Measurements from ENCODE around the gene BSND.

BSND gene

DNA sequence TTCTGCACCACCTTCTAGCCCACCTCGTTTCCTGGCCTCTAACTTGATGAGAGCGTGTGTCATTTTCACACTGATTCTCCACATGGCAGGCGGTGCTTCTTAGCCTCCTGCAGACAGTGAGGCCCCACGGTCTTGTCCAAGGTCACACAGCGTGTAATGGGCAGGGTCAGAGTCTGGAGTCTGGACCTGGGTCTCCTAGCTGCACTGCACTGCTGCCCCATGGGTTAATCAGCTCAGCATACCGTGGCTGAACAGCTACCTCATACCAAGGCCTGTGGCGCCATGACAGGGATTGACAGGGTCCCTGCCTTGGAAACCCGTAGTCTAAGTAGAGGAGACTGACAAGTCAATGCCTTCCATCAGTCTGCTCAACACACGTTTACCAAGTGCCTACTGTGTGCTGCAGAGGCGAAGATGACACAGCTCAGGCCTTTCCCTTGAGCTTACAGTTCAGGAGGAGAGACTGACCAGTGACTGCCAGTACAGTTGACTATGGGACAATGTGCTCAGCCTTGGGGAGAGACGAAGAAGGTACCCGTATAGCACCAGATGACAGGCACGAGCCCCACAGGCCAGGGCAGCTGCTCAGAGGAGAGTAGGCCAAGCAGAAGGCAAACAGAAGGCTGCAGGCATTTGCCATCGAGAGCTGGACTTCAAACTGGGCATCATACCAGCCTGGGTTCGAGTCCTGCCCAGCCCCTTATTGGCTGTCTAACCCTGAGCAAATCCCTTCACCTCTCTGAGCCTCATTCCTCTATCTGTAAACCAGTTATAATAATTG is 46.1 kb downstream of the BSND start:
- in situ Hi-C loops (cut with MboI; ENCODE audit: low sequenced_read_pairs), result no loop called here

DNA sequence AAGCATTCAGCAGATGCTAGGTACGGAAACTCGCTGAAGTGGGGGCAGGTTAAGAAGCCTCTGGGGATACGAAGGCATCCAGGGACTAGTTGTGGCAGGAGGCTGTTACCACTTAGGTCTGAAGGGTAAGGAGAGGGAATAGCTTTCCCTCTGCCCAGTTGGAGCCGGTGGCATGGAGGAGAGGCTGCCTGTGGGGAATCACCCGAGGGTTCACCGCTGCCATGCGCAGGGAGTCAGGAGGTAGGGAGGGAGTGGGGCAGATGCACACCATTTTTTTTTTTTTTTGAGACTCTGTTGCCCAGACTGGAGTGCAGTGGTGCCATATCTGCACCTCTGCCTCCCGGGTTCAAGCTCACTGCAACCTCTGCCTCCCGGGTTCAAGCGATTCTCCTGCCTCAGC is 46.7 kb downstream of the BSND start:
- in situ Hi-C loops (cut with MboI; ENCODE audit: low sequenced_read_pairs), result no loop called here

DNA sequence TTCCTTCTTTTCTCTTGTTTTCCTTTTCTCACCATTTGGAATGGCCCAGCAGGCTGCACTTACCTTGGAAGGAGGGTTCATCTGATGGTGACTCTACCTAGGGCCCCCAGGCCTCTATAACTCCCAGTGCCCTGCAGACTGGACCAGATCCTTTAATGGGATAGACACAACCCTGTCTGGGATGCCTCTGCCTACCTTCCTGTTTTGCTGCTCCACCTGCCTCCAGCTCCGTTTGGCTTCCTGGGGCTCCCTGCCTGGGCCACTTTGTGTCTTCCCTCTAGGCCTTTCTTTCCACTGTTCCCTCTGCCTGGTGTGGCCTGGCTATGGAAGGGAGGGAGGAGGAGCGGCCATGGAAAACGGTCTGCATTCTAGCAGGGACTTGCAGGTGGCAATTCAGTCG is 48.1 kb downstream of the BSND start:
- in situ Hi-C loops (cut with MboI; ENCODE audit: low sequenced_read_pairs), result no loop called here

DNA sequence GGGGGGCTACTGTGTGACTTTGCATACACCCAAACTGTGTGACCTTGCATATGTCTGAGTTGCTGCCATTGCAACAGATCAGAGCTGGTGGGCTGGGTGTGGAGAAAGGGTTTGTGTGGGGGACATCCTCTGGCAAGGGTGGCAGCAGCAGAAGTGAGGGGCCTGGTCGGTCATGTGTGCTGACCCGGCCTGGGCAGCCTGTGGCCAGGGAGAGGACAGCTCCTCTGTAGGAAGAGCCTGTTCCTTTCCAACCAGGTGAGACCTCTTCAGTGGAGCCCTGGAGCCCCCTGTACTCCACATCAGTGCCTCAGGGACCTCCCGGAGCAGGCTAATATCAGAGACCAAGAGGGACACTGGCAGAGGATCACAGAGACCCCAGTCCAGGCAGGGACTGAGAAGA is 48.9 kb downstream of the BSND start:
- in situ Hi-C loops (cut with MboI; ENCODE audit: low sequenced_read_pairs), result no loop called here

DNA sequence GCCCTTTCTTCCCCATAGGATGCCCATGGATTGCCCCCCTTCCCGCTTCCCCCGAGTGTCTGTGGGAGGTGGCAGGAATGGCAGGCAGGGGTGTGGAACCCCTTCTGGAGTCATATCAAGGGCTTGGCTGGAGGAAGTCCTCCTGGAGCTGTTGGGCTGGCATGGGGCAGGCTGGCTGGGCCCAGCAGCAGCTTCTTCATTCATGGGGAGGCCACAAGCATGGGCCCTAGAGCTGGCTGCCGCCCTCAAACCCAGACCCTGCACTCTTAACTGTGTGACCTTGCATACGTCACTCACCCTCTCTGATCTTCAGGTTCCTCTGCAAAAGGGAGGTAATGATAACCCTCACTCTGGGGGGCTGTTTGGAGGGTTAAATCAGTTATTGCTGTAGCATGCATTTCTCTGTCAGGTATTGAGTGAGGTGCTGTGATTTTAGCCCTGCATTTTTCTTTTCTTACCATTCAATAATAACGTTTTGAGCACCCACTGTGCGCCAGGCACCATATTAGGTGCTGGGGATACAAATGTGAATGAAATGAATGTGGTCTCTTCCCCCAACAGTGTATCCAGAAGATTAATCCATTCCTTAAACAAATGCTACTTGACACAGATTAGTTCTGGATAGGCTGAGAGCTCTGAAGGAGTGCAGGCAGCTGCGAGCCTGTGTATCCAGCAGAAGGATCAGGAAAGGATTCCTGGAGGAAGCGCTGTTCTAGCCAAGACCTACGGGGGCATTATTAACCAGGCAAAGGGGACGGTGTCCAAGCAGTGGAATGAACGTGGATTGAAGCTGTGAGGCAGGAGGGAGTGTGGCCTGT is 49.9 kb downstream of the BSND start:
- in situ Hi-C loops (cut with MboI; ENCODE audit: low sequenced_read_pairs), result no loop called here

DNA sequence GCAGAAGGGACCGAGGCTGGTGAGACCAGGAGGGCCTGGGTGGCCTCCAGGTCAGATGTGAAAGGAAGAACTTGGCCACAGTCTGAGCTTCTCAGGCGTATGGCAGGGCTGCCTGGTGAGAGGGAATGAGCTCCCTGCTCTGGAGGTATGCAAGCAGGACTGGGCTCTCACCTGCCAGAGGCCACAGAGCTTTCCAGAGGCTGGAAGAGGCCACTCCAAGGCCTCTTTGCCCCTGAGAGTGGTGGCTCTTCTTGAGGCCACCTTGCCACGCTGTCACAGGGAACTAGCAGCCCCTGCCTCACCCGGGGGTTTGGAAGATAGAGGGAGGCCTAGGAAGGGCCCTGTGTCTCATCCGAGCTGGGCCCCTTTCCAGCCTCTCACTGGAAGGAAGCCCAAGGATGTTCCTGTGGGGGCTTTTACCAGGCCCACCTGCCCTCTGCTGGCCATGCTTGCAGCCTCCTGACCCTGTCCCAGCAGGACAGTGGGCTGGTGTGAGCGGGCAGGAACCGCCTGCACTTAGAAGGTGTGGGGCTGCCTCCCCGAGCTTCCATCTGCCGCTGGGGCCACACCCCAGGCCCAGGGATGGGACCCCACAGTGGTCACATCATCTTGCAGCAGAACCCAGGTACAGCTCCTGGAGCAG is 50.7 kb downstream of the BSND start:
- in situ Hi-C loops (cut with MboI; ENCODE audit: low sequenced_read_pairs), result no loop called here

DNA sequence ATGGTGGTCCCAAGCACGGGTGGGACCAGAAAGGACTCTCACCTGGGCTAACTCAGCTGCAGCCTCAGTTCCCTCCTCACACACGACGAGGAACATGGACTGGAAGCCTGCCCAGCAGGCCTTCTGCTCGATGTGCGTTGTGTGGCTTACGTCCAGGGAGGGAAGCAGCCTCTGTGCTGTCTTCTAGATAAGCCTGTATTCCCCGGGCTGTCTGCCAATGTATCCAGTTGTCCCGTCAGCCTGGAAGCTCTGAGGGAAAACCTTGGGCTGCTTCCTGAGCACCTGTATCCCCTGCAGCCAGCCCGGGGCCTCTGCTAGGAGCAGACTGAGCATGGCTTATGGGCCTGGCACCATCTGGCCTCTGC is 51.2 kb downstream of the BSND start:
- in situ Hi-C loops (cut with MboI; ENCODE audit: low sequenced_read_pairs), result no loop called here

DNA sequence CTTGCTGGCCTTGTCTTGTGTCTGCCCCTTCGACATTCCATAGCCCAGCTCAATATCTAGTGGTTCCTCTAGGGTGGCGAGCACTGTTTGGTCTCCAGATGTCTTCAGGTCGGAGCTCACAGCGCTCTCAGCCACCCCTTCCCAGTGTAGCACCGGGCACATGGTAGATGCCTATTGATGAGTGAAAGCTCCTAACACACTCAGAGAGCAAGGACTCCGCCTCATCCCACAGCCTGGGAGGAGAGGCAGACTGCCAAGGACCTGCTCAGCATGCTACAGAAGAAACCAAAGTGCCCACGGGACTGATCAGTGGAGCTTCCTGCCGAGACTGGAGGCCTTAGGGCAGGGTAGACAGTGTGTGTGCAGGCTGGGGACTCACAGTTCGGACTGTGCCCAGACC is 51.5 kb downstream of the BSND start:
- in situ Hi-C loops (cut with MboI; ENCODE audit: low sequenced_read_pairs), result no loop called here

DNA sequence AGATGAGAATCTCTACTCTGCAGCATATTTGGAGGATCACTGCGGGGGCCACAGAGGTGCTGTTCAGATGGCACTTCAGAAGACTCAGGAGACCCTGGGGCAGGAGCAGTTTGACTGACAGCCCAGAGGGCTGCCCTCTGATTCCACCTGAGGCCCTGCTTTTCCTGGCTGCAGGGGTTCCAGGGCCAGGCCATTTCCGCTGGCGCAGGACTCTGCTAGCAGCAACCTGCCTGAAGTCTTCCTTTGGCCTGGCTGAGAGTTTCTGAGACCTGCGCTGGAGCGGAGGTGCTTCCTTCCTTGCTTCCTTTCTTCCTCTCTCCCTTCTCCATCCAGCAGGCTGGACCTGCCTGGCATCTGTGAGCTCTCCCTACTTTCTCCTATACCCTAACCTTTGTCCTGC is 52.4 kb downstream of the BSND start:
- in situ Hi-C loops (cut with MboI; ENCODE audit: low sequenced_read_pairs), result no loop called here

DNA sequence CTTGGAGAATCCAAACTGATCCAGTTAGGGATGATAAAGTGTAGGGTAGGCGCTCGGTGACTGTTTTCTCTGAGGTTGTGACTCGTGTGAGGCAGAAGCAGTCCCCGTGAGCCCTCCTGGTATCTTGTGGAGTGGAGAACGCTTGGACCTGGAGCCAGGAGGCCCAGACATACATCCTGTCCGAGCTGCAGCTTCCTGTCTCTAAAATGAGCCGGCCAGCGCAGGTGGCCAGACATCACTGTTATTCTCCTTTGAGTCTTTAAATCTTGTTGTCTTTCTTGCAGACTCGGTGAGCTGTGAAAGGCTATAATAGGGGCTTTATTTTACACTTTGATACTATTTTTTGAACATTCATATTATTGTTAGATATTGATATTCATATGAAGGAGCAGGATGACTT is 52.9 kb downstream of the BSND start:
- in situ Hi-C loops (cut with MboI; ENCODE audit: low sequenced_read_pairs), result no loop called here

DNA sequence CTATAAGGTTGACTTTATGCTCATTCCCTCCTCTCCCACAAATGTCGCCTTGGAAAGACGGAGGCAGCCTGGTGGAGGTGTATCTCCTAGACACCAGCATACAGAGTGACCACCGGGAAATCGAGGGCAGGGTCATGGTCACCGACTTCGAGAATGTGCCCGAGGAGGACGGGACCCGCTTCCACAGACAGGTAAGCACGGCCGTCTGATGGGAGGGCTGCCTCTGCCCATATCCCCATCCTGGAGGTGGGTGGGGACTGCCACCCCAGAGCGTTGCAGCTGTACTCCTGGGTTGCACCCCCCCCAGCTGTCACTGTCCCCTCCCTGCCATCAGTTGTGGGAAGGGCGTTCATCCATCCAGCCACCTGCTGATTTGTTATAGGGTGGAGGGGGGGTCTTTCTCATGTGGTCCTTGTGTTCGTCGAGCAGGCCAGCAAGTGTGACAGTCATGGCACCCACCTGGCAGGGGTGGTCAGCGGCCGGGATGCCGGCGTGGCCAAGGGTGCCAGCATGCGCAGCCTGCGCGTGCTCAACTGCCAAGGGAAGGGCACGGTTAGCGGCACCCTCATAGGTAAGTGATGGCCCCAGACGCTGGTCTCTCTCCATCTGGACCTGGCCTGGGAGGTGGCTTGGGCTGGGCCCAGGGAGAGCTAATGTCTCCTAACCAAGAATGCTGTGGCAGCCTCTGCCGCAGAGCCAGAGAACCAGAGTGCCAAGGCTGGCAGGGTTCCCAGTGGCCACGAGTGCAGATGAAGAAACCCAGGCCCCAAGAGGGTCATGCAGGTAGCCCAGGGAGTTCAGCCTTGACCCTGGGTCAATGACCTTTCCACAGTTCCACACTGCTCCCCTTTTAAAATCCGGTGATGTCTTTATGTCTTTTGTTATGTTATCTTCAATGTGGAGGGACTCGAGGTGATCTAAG is 53.7 kb downstream of the BSND start:
- in situ Hi-C loops (cut with MboI; ENCODE audit: low sequenced_read_pairs), result no loop called here

DNA sequence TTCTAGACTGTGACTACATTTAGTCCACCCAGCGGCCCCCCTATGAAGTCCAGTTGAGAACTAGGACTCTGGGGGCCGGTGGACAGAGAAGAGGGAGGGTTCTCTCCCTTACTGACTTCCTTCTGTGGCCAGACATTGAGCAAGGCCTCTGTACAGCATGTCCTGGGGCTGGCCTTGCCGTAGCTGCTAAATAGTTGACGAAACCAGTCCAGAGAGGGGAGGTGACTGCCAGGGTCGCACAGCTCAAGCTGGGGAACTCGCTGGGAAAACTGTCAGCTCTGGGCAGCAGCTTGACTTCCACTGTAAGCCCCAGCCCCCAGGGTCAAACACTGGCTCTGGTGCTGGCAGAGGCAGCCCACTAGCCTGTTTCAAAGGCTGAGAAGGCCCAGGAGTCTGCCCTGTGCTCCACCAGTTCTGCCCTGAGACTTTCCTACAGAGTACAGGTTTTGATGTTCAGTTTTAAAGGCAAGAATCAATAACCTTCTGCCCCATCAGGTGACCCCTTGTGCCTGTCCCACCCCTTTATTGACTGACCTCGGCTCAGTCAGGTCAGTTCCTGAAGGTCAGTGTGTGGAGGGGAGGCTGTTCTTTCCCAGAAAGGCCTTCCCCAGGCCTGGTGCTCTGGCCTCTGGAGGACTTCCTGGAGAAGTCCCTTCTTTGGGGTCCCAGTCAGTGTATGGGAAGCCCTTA is 54.7 kb downstream of the BSND start:
- in situ Hi-C loops (cut with MboI; ENCODE audit: low sequenced_read_pairs), result no loop called here

DNA sequence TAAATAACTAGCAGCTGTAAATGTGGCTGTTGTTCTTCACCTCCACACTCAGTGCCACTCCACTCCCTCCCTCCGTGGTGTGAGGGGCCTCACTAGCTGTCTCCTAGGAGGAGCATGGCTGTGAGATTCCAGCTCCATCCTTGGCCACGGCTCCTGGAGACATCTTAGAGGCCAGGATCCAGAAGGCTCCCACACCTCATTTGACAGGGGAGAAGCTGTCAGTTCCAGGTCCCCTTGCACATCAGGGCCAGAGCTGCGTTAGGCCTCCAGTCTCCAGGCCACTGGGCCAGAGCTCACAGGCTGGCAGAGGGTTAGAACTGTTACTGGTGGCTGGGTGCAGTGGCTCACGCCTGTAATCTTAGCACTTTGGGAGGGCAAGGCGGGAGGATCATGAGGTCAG is 55.7 kb downstream of the BSND start:
- in situ Hi-C loops (cut with MboI; ENCODE audit: low sequenced_read_pairs), result no loop called here

DNA sequence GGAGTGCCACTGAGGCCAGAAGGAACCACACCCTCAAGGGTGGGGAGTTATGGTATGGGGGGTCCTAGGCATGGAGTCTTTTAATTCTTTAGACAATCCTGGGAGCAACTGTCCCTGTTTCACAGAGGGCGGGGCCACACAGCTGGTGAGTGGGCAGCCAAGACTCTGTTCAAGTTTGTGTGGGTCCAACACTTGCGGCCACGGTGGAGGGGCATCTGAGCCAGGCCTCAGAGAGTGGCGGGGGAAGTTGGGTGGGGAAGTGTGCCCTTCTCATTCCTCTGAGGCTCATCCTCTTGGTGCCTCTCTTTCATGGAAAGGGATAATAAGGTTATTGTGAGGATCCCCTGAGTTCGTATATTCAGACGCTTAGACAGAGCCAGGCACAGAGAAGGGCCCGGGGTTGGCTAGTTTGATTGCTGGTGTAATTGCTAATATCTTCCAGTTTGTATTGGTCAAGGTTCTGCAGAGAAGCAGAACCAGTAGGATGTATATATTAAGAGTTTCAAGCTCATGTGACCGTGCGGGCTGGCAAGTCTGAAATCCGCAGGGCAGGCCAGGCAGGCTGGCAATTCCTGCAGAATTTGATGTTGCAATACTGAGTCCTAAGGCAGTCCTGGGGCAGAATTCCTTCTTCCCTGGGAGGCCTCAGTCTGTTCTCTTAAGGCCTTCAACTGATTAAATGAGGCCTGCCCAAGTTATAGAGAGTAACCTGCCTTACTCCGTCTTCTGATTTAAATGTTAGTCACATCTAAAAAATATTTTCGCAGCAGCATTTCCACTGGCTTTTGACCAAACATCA is 56.5 kb downstream of the BSND start:
- in situ Hi-C loops (cut with MboI; ENCODE audit: low sequenced_read_pairs), result no loop called here

DNA sequence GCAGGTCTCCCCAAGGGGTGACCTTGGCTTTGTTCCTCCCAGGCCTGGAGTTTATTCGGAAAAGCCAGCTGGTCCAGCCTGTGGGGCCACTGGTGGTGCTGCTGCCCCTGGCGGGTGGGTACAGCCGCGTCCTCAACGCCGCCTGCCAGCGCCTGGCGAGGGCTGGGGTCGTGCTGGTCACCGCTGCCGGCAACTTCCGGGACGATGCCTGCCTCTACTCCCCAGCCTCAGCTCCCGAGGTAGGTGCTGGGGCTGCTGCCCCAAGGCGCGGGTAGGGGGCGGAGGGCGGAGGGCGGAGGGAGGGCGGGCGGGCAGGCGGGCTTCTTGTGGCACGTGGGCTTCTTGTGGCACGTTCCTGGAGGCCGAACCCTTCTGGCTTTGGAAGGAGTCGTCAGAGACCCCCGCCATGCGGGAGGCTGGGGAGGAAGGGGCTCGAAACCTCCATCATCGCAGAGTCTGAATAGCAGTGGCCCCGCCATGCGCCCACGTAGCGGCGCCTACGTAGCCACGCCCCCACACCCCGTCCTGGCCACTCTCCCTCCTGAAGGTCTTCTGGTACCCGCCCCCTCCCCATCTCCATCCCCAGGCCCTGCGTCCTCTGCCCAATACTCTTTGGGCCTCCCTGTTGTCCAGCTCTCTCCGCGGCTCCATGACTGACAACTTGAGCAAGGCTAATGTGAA is 57.4 kb downstream of the BSND start:
- in situ Hi-C loops (cut with MboI; ENCODE audit: low sequenced_read_pairs), result no loop called here

DNA sequence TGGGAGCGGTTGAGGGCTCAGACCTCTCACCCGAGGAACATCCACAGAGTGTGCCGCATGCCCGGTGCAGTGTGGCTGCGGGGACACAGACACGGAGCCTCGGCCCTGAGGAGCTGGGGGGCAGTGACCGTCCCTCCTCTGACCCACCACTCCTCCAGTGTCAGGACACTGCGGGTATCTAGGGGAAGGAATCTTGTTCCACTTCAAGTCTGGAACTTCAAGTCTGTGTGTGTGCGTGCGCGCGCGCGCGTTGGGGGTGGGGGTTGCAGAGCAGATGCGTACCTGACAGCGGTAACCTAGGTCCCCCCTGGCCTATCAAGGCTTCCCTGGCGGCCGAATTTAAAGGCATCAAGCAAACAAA is 57.9 kb downstream of the BSND start:
- in situ Hi-C loops (cut with MboI; ENCODE audit: low sequenced_read_pairs), result no loop called here

DNA sequence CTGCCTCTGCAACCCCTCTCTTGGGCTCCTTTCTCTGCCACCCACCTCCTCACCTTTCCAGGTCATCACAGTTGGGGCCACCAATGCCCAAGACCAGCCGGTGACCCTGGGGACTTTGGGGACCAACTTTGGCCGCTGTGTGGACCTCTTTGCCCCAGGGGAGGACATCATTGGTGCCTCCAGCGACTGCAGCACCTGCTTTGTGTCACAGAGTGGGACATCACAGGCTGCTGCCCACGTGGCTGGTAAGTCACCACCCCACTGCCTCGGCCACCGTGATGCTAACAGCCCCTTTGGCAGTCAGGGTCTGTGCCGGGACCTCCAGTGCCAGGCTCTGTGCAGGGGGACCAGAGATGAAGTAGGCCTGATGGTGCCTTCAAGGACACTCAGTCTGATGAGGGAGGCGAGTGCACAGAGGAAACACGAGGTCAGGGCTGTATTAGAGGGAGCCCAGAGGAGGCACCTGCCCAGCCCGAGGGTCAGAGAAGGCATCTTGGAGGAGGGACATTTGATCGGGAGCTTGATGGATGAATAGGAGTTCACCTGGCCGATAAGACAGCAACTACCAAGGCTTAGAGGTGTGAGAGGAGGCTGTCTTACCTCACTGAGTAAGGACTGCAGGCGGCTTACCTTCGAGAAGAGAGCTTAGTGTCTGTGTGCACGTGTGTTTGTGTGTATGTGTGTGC is 58.7 kb downstream of the BSND start:
- in situ Hi-C loops (cut with MboI; ENCODE audit: low sequenced_read_pairs), result no loop called here

DNA sequence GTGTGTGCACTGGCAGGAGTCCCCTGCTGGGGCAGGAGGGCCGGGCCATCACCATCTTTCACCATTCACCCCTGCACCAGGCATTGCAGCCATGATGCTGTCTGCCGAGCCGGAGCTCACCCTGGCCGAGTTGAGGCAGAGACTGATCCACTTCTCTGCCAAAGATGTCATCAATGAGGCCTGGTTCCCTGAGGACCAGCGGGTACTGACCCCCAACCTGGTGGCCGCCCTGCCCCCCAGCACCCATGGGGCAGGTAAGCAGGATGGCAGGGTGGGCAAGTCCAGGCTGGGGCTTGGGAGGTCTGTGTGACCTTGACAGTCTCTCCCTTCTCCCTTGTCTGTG is 59.2 kb downstream of the BSND start:
- in situ Hi-C loops (cut with MboI; ENCODE audit: low sequenced_read_pairs), result no loop called here
